ENCODE data around the gene PDE4D.
A peak's percentile ranks its signal among the peaks of the same experiment; 100 is the strongest.

PDE4D gene

GRCh38 chr5:59178482-59178881, 715.0 kb downstream of the PDE4D start:
- TF ChIP-seq CTCF (IDR thresholded peaks at IDR 0.05; ENCODE audit: low read depth, low read length): no peak
- H3K4me3 ChIP-seq (ENCODE audit: low read depth, low read length): no peak overlapping the region
- no peaks in the 10 kb centered on the region for H3K27me3 ChIP-seq (ENCODE audit: insufficient read depth, low read depth, severe bottlenecking)
- H3K27ac ChIP-seq: no peak overlapping the region
- DNase-seq: no peak
- H3K9me3 ChIP-seq (ENCODE audit: severe bottlenecking): no peaks in the 10 kb centered on the region
- H3K36me3 ChIP-seq: no peaks in the 10 kb centered on the region

- no peak overlapping the region for H3K27ac ChIP-seq
- no peaks in the 10 kb centered on the region for H3K9me3 ChIP-seq (ENCODE audit: severe bottlenecking)
- H3K4me3 ChIP-seq (ENCODE audit: low read depth, low read length): no peak overlapping the region
- no peak for DNase-seq
- H3K36me3 ChIP-seq: no peaks in the 10 kb centered on the region
- TF ChIP-seq CTCF (IDR thresholded peaks at IDR 0.05; ENCODE audit: low read depth, low read length): no peak
- no peaks in the 10 kb centered on the region for H3K27me3 ChIP-seq (ENCODE audit: insufficient read depth, low read depth, severe bottlenecking)
Observed at GRCh38 chr5:59178071-59178470, 715.5 kb downstream of the PDE4D start.

GRCh38 chr5:59177644-59178043, 715.9 kb downstream of the PDE4D start:
- no peaks in the 10 kb centered on the region for H3K36me3 ChIP-seq
- no peaks in the 10 kb centered on the region for H3K27me3 ChIP-seq (ENCODE audit: insufficient read depth, low read depth, severe bottlenecking)
- no peak overlapping the region for H3K4me3 ChIP-seq (ENCODE audit: low read depth, low read length)
- H3K27ac ChIP-seq: no peak overlapping the region
- TF ChIP-seq CTCF (IDR thresholded peaks at IDR 0.05; ENCODE audit: low read depth, low read length): no peak
- no peak for DNase-seq
- H3K9me3 ChIP-seq (ENCODE audit: severe bottlenecking): no peaks in the 10 kb centered on the region

GRCh38 chr5:59174248-59174844, 719.2 kb downstream of the PDE4D start:
- H3K27me3 ChIP-seq (ENCODE audit: insufficient read depth, low read depth, severe bottlenecking): no peaks in the 10 kb centered on the region
- peak; percentile 68 for TF ChIP-seq CTCF (IDR thresholded peaks at IDR 0.05; ENCODE audit: low read depth, low read length)
- DNase-seq: peak; percentile 35
- H3K36me3 ChIP-seq: no peaks in the 10 kb centered on the region
- H3K4me3 ChIP-seq (ENCODE audit: low read depth, low read length): no peak overlapping the region
- H3K9me3 ChIP-seq (ENCODE audit: severe bottlenecking): no peaks in the 10 kb centered on the region
- H3K27ac ChIP-seq: no peak overlapping the region

GRCh38 chr5:59173578-59173977, 719.9 kb downstream of the PDE4D start:
- no peak overlapping the region for H3K27ac ChIP-seq
- no peak for DNase-seq
- H3K4me3 ChIP-seq (ENCODE audit: low read depth, low read length): no peak overlapping the region
- H3K36me3 ChIP-seq: no peaks in the 10 kb centered on the region
- no peaks in the 10 kb centered on the region for H3K9me3 ChIP-seq (ENCODE audit: severe bottlenecking)
- TF ChIP-seq CTCF (IDR thresholded peaks at IDR 0.05; ENCODE audit: low read depth, low read length): no peak
- H3K27me3 ChIP-seq (ENCODE audit: insufficient read depth, low read depth, severe bottlenecking): no peaks in the 10 kb centered on the region

GRCh38 chr5:59171131-59171530, 722.4 kb downstream of the PDE4D start:
- Histone ChIP-seq H3K27ac (no peak overlapping the region), H3K36me3 (no peaks in the 10 kb centered on the region), H3K4me3 (ENCODE audit: low read depth, low read length) (no peak overlapping the region), H3K9me3 (ENCODE audit: severe bottlenecking) (no peaks in the 10 kb centered on the region), H3K27me3 (ENCODE audit: insufficient read depth, low read depth, severe bottlenecking) (no peaks in the 10 kb centered on the region)
- no peak for TF ChIP-seq CTCF (IDR thresholded peaks at IDR 0.05; ENCODE audit: low read depth, low read length)
- no peak for DNase-seq
